ENCODE data around the gene MPHOSPH10. TPM values are rescaled to one million over a fixed set of nuclear protein-coding genes. Genes with fewer than 3 reads are reported as not detected.
A peak's percentile ranks its signal among the peaks of the same experiment; 100 is the strongest.

MPHOSPH10 gene
- total and polyA plus RNA-seq, 2 experiments from 2014 or later: 18.9 to 26.4 TPM

DNA sequence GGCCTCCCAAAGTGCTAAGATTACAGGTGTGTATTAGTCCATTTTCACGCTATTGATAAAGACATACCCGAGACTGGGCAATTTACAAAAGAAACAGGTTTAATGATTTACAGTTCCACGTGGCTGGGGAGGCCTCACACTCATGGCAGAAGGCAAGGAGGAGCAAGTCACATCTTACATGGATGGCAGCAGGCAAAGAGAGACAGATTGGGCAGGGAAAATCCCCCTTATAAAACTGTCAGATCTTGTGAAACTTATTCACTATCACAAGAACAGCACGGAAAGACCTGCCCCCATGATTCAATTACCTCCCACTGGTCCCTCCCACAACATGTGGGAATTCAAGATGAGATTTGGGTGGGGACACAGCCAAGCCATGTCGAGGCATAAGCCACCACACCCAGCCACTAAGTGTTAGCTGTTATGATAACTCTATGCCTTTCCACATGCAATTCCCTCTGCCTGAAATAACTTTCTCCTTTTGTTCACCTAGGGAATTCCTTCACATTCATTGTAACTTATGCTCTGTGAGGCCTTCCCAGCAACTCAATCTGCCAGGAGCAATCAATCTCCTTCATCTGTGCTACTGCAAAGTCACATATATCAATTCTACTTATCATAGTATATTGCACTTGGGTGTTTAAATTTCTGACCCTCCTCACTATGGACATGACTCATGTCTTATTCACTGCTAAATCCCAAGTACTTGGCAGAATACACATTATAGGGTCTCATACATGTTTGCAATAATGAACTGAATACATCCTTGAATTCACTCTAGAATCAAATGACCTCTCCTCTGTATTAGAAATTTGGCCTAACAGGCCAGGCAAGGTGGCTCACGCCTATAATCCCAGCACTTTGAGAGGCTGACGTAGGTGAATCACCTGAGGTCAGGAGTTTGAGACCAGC is 7.8 kb upstream of the MPHOSPH10 start:
- H3K9ac ChIP-seq: no peak overlapping the region
- H2AFZ ChIP-seq: no peak overlapping the region
- H3F3A ChIP-seq (ENCODE audit: insufficient read depth): no peaks in the 10 kb centered on the region
- TF ChIP-seq EZH2 (IDR thresholded peaks at IDR 0.05; ENCODE audit: insufficient read depth, poor library complexity, severe bottlenecking) (no peak), EZH2phosphoT487 (IDR thresholded peaks at IDR 0.05; ENCODE audit: insufficient read depth, low read depth) (no peak)
- H3K27me3 ChIP-seq (replicated peaks; ENCODE audit: insufficient read depth): no peaks in the 10 kb centered on the region
- in situ Hi-C loops (cut with MboI): no loop called here
- no peak overlapping the region for H3K4me3 ChIP-seq
- DNase-seq: no peak
- peaks cover 14% of the 10 kb centered on the region for H3K36me3 ChIP-seq (ENCODE audit: low read depth)
- no peaks in the 10 kb centered on the region for H4K20me1 ChIP-seq (ENCODE audit: insufficient read depth)
- H3K9me3 ChIP-seq (ENCODE audit: low read depth): no peaks in the 10 kb centered on the region
- H3K27ac ChIP-seq: no peak overlapping the region
- no peak overlapping the region for H3K4me2 ChIP-seq (ENCODE audit: unreplicated experiment)
- peaks cover 6% of the 10 kb centered on the region; the same call in 1 of the 2 replicates for H3K4me1 ChIP-seq (ENCODE audit: insufficient read depth)
- H3K9me2 ChIP-seq (ENCODE audit: insufficient read depth): no peaks in the 10 kb centered on the region
- peaks cover 50% of the 10 kb centered on the region for H3K79me2 ChIP-seq (ENCODE audit: insufficient read depth)
- 71 to 73% methylated on average over 7 of the region's 7 CpGs for WGBS, 2 experiments (ENCODE audit: low coverage in 1 of 2, low lambda C conversion rate in 2 of 2, missing lambda C conversion rate in 2 of 2)

DNA sequence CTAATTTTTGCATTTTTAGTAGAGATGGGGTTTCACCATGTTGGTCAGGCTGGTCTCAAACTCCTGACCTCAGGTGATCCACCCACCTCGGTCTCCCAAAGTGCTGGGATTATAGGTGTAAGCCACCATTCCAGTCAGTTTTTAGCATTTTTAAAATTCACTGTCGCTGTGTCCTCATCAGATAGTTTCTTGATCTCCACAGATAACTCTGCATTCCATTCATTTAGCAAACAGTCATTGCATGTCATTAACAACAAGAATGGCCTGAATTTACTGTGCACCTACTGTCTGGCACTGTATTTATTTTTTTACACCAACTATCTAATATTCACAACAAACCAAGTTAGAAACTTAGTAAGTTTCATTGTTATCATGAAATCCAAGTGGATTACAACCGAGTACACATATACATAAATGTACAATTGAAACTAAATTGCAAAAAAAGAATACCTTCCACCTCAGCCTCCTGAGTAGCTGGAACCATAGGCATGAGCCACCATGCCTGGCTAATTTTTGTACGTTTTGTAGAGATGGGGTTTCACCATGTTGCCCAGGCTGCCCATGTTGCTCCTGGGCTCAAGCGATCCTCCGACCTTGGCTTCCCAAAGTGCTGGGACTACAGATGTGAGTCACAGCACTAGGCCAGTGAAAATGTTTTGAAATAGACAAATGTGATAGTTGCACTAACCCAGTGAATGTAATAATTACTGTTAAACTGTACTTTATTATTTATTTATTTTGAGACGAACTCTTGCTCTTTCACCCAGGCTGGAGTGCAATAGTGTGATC is 4.7 kb upstream of the MPHOSPH10 start:
- Histone ChIP-seq H3K36me3 (ENCODE audit: low read depth) (peaks cover 8% of the 10 kb centered on the region), H3K9ac (no peak overlapping the region), H3K79me2 (ENCODE audit: insufficient read depth) (peaks cover 73% of the 10 kb centered on the region), H3K9me2 (ENCODE audit: insufficient read depth) (no peaks in the 10 kb centered on the region), H3K4me1 (ENCODE audit: insufficient read depth) (peaks cover 17% of the 10 kb centered on the region), H2AFZ (no peak overlapping the region), H3F3A (ENCODE audit: insufficient read depth) (peaks cover 9% of the 10 kb centered on the region; the same call in 1 of the 2 replicates), H3K27me3 (replicated peaks; ENCODE audit: insufficient read depth) (no peaks in the 10 kb centered on the region), H3K27ac (no peak overlapping the region), H3K4me3 (no peak overlapping the region), H3K4me2 (ENCODE audit: unreplicated experiment) (no peak overlapping the region), H3K9me3 (ENCODE audit: low read depth) (no peaks in the 10 kb centered on the region), H4K20me1 (ENCODE audit: insufficient read depth) (no peaks in the 10 kb centered on the region)
- in situ Hi-C loops (cut with MboI): no loop called here
- 96% methylated on average over 7 of the region's 7 CpGs for WGBS, 2 experiments (ENCODE audit: low coverage in 1 of 2, low lambda C conversion rate in 2 of 2, missing lambda C conversion rate in 2 of 2)
- DNase-seq: no peak
- TF ChIP-seq EZH2 (IDR thresholded peaks at IDR 0.05; ENCODE audit: insufficient read depth, poor library complexity, severe bottlenecking) (no peak), EZH2phosphoT487 (IDR thresholded peaks at IDR 0.05; ENCODE audit: insufficient read depth, low read depth) (no peak)

DNA sequence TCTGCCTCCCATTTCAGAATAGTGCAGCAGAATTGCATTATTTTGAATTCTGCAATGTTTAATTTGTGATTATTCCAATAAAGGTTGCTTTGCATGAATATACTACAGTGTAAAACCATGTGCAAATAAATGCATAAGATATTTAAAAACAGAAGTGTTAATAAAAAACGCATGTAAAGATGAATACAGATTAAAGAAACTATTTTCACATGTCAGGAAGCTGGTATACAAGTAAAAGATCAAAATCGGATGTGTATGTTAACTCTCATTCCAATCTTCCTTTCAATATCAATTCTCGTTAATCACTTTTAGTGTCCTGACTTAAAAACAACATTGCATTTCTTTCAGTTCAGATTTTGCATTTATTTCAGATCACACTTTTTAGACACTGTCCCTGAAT is 3.5 kb upstream of the MPHOSPH10 start:
- peaks cover 8% of the 10 kb centered on the region for H3K36me3 ChIP-seq (ENCODE audit: low read depth)
- H3K79me2 ChIP-seq (ENCODE audit: insufficient read depth): peaks cover 78% of the 10 kb centered on the region
- H3K9me3 ChIP-seq (ENCODE audit: low read depth): no peaks in the 10 kb centered on the region
- WGBS, 2 experiments (ENCODE audit: low coverage in 1 of 2, low lambda C conversion rate in 2 of 2, missing lambda C conversion rate in 2 of 2): 26 to 29% methylated on average over 3 of the region's 3 CpGs
- no peak for DNase-seq
- in situ Hi-C loops (cut with MboI): no loop called here
- peaks cover 9% of the 10 kb centered on the region; the same call in 1 of the 2 replicates for H3F3A ChIP-seq (ENCODE audit: insufficient read depth)
- H3K4me3 ChIP-seq: no peak overlapping the region
- H3K27me3 ChIP-seq (replicated peaks; ENCODE audit: insufficient read depth): no peaks in the 10 kb centered on the region
- H3K9me2 ChIP-seq (ENCODE audit: insufficient read depth): no peaks in the 10 kb centered on the region
- H3K4me2 ChIP-seq (ENCODE audit: unreplicated experiment): no peak overlapping the region
- H3K27ac ChIP-seq: no peak overlapping the region
- TF ChIP-seq EZH2phosphoT487 (IDR thresholded peaks at IDR 0.05; ENCODE audit: insufficient read depth, low read depth): no peak
- TF ChIP-seq EZH2 (IDR thresholded peaks at IDR 0.05; ENCODE audit: insufficient read depth, poor library complexity, severe bottlenecking): no peak
- H4K20me1 ChIP-seq (ENCODE audit: insufficient read depth): no peaks in the 10 kb centered on the region
- H3K4me1 ChIP-seq (ENCODE audit: insufficient read depth): peaks cover 22% of the 10 kb centered on the region
- H3K9ac ChIP-seq: no peak overlapping the region
- no peak overlapping the region for H2AFZ ChIP-seq

DNA sequence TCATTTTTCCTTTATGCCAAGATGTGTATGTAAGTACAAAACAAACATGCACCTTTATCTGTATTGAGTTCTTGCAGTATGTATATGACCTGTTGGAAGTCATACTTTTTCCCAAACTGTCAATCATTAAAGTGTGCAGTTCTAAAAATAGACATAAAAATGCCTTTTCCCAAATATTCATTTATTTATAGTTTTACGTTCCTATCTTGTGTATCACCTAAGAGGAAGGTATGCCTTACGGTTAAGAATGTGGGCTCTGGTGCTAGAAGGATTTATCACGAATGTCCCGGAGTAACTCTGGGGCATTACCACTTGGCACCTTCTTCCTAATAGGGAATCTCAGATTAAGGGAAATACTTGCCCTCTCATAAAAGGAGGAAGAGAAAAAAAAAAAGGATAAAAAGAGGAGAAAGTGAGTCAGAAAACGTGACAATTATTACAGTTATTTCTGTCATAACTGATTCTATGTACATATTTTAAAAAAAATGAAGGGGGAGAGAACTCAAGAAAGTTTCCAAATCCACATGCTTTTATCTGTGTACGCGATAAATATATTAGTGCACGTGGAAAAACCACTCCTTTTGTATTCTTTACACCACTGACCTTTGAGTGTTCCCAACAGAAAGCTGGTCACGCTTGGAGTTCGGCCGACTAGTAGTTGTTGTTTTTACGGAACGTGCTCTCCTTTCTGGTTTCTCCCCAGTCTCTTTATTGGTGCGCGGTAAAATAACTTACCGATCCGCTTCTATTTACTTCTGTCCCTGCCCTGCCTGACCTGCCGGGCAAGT is 1.1 kb upstream of the MPHOSPH10 start:
- peaks cover 9% of the 10 kb centered on the region; the same call in 1 of the 2 replicates for H3F3A ChIP-seq (ENCODE audit: insufficient read depth)
- H4K20me1 ChIP-seq (ENCODE audit: insufficient read depth): no peaks in the 10 kb centered on the region
- in situ Hi-C loops (cut with MboI): no loop called here
- H3K27ac ChIP-seq: peak overlapping the region; percentile 98
- no peaks in the 10 kb centered on the region for H3K27me3 ChIP-seq (replicated peaks; ENCODE audit: insufficient read depth)
- H3K9ac ChIP-seq: peak overlapping the region; percentile 99
- TF ChIP-seq EZH2 (IDR thresholded peaks at IDR 0.05; ENCODE audit: insufficient read depth, poor library complexity, severe bottlenecking): no peak
- no peak for TF ChIP-seq EZH2phosphoT487 (IDR thresholded peaks at IDR 0.05; ENCODE audit: insufficient read depth, low read depth)
- DNase-seq: peak; percentile 56
- peak overlapping the region; percentile 100 for H3K4me2 ChIP-seq (ENCODE audit: unreplicated experiment)
- H3K4me1 ChIP-seq (ENCODE audit: insufficient read depth): peaks cover 32% of the 10 kb centered on the region
- peak overlapping the region; percentile 91 for H2AFZ ChIP-seq
- no peaks in the 10 kb centered on the region for H3K9me3 ChIP-seq (ENCODE audit: low read depth)
- H3K79me2 ChIP-seq (ENCODE audit: insufficient read depth): peaks cover 85% of the 10 kb centered on the region
- peaks cover 15% of the 10 kb centered on the region for H3K36me3 ChIP-seq (ENCODE audit: low read depth)
- WGBS, 2 experiments (ENCODE audit: low coverage in 1 of 2, low lambda C conversion rate in 2 of 2, missing lambda C conversion rate in 2 of 2): 2% methylated on average over 18 of the region's 18 CpGs
- H3K9me2 ChIP-seq (ENCODE audit: insufficient read depth): no peaks in the 10 kb centered on the region
- H3K4me3 ChIP-seq: peak overlapping the region; percentile 97
